DND-41 (cell line): ENCODE measurements around the gene MIPOL1.

Source experiments
- ATAC-seq: fragments of 200-7000 bp; cut with Tn5 transposase; 3 replicates; pipeline ENCODE4 v1.9.1; 2021; ENCODE audit warnings: low read depth; ENCODE audit not compliant: insufficient read depth
- DNase-seq: peaks from one replicate; pipeline ENCODE4 v3.0.0-alpha.2; 2020
- H2AFZ ChIP-seq: 2 replicates; pipeline ENCODE4 v1.6.0; 2012; ENCODE audit warnings: low read depth, low read length
- H3K27ac ChIP-seq: 2 replicates; pipeline ENCODE4 v1.5.1; 2012; ENCODE audit warnings: low read length, inconsistent platforms
- H3K27me3 ChIP-seq: fragments of 200-600 bp; sonication (generic); 2 replicates; pipeline ENCODE4 v1.6.0; 2012; ENCODE audit warnings: low read length, mild to moderate bottlenecking, inconsistent platforms; ENCODE audit not compliant: insufficient read depth, poor library complexity
- H3K36me3 ChIP-seq: 2 replicates; pipeline ENCODE4 v1.5.1; 2012; ENCODE audit warnings: low read length, inconsistent platforms; ENCODE audit not compliant: insufficient read depth
- H3K4me1 ChIP-seq: 2 replicates; pipeline ENCODE4 v1.5.1; 2012; ENCODE audit warnings: mild to moderate bottlenecking, low read length; ENCODE audit not compliant: insufficient read depth
- H3K4me2 ChIP-seq: 2 replicates; pipeline ENCODE4 v1.6.0; 2012; ENCODE audit warnings: mild to moderate bottlenecking, moderate library complexity, low read length, inconsistent platforms; ENCODE audit not compliant: insufficient read depth
- H3K4me3 ChIP-seq, 2 experiments: fragments of 200-600 bp in 1 of 2; shearing (Covaris generic) in 1 of 2; 2 replicates each; pipeline ENCODE4 v1.5.1; 2012 to 2016; ENCODE audit warnings: inconsistent platforms in 2 of 2, low read length in 2 of 2, mild to moderate bottlenecking in 2 of 2, low read depth in 1 of 2, moderate library complexity in 1 of 2
- H3K79me2 ChIP-seq: 2 replicates; pipeline ENCODE4 v1.6.0; 2012; ENCODE audit warnings: low read length, inconsistent platforms; ENCODE audit not compliant: insufficient read depth
- H3K9ac ChIP-seq: 2 replicates; pipeline ENCODE4 v1.6.0; 2012; ENCODE audit warnings: low read depth, mild to moderate bottlenecking, inconsistent platforms, low read length, moderate library complexity
- H3K9me3 ChIP-seq: 2 replicates; pipeline ENCODE4 v1.5.1; 2012; ENCODE audit warnings: low read length, moderate library complexity, mild to moderate bottlenecking, inconsistent platforms; ENCODE audit not compliant: insufficient read depth, severe bottlenecking
- H4K20me1 ChIP-seq: 2 replicates; pipeline ENCODE4 v1.6.0; 2012; ENCODE audit warnings: low read length; ENCODE audit not compliant: insufficient read depth
- EZH2 ChIP-seq: IDR thresholded peaks from 3 replicates; pipeline ENCODE4 v1.6.1; 2012; ENCODE audit warnings: borderline replicate concordance, low read depth, mild to moderate bottlenecking, moderate library complexity, low read length, inconsistent platforms; ENCODE audit not compliant: severe bottlenecking
- TF ChIP-seq, protein P1 (sequence below): IDR thresholded peaks from 2 replicates; pipeline ENCODE4 v1.5.1; 2012; ENCODE audit warnings: borderline replicate concordance, low read length, moderate library complexity, mild to moderate bottlenecking; ENCODE audit not compliant: poor library complexity, severe bottlenecking; ENCODE audit errors: extremely low read depth

Gene MIPOL1

DNA sequence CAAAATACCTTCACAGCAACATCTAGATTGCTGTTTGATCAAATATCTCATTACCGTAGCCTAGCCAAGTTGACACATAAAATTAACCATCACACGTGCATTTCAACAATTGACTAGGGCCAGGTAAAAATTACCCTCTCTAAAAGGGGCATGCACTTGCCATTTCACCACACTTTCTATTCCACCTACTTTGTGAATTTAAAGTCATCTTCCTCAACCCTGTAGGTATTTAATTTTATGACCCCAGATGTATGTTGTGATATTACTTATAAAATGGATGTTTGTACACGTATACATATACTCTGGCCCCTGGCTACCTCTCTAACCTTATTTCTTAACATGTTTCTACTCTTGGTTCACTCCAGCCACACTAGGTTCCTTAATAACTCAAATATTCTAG, 237.1 kb downstream of the MIPOL1 start:
- Histone ChIP-seq H3K4me1 (no peaks in the 10 kb centered on the region), H3K27ac (no peak overlapping the region), H3K27me3 (no peaks in the 10 kb centered on the region), H2AFZ (no peak overlapping the region), H3K9ac (no peak overlapping the region), H3K9me3 (no peaks in the 10 kb centered on the region), H4K20me1 (no peaks in the 10 kb centered on the region), H3K79me2 (no peaks in the 10 kb centered on the region), H3K36me3 (no peaks in the 10 kb centered on the region), H3K4me3 (no peak overlapping the region), H3K4me2 (no peak overlapping the region)
- DNase-seq (no peak), ATAC-seq (no peak)
- TF ChIP-seq, protein P1, sequence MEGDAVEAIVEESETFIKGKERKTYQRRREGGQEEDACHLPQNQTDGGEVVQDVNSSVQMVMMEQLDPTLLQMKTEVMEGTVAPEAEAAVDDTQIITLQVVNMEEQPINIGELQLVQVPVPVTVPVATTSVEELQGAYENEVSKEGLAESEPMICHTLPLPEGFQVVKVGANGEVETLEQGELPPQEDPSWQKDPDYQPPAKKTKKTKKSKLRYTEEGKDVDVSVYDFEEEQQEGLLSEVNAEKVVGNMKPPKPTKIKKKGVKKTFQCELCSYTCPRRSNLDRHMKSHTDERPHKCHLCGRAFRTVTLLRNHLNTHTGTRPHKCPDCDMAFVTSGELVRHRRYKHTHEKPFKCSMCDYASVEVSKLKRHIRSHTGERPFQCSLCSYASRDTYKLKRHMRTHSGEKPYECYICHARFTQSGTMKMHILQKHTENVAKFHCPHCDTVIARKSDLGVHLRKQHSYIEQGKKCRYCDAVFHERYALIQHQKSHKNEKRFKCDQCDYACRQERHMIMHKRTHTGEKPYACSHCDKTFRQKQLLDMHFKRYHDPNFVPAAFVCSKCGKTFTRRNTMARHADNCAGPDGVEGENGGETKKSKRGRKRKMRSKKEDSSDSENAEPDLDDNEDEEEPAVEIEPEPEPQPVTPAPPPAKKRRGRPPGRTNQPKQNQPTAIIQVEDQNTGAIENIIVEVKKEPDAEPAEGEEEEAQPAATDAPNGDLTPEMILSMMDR, result no peak
- no peak for TF ChIP-seq EZH2

DNA sequence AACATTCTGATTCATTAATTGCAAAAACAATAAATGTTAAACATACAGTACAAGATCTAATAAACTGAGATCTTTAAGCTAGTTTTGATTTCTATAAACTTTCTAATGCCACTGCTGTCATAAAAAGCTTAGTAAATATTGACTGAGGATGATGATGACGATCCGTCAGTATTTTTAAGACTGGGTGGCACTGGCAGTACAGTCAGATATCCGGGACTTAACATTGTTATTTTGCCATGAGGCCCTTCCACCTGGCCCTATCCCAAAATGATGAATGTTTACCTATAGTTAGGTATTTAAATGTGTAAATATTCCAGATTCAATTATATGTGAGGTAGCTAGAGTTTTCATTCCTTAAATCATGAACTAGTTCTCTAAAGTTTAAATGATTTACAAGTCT, 238.8 kb downstream of the MIPOL1 start:
- H3K9me3 ChIP-seq, result no peaks in the 10 kb centered on the region
- no peak overlapping the region for H2AFZ ChIP-seq
- H3K4me2 ChIP-seq, result no peak overlapping the region
- TF ChIP-seq EZH2, result no peak
- TF ChIP-seq, protein P1, result no peak
- ATAC-seq (no peak), DNase-seq (no peak)
- H3K9ac ChIP-seq, result no peak overlapping the region
- H3K27ac ChIP-seq, result no peak overlapping the region
- no peaks in the 10 kb centered on the region for H3K27me3 ChIP-seq
- no peaks in the 10 kb centered on the region for H3K4me1 ChIP-seq
- no peaks in the 10 kb centered on the region for H3K79me2 ChIP-seq
- H3K4me3 ChIP-seq, result no peak overlapping the region
- no peaks in the 10 kb centered on the region for H3K36me3 ChIP-seq
- no peaks in the 10 kb centered on the region for H4K20me1 ChIP-seq

DNA sequence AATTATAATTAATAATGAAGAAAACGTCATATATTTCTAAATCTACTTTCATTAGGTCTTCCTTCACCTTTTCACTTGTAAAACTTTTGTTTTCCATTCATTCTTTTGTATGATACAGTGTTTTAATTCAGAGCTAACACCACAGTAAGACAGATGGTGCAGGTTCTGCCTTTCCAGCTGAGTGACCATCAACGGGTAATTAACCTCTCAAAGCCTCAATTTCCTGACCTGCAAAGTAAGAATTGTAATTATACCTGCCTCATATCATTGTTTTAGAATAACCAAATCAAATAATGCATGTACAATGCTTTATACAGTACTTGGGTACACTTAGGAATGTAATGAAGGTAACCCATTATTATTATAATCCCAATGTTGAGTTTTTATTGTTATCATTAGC, 239.8 kb downstream of the MIPOL1 start:
- Histone ChIP-seq H2AFZ (no peak overlapping the region), H3K4me3 (no peak overlapping the region), H3K4me2 (no peak overlapping the region), H3K4me1 (no peaks in the 10 kb centered on the region), H3K27me3 (no peaks in the 10 kb centered on the region), H3K9ac (no peak overlapping the region), H3K9me3 (no peaks in the 10 kb centered on the region), H3K36me3 (no peaks in the 10 kb centered on the region), H3K79me2 (no peaks in the 10 kb centered on the region), H3K27ac (no peak overlapping the region), H4K20me1 (no peaks in the 10 kb centered on the region)
- TF ChIP-seq, protein P1, result no peak
- TF ChIP-seq EZH2, result no peak
- DNase-seq (no peak), ATAC-seq (no peak)

DNA sequence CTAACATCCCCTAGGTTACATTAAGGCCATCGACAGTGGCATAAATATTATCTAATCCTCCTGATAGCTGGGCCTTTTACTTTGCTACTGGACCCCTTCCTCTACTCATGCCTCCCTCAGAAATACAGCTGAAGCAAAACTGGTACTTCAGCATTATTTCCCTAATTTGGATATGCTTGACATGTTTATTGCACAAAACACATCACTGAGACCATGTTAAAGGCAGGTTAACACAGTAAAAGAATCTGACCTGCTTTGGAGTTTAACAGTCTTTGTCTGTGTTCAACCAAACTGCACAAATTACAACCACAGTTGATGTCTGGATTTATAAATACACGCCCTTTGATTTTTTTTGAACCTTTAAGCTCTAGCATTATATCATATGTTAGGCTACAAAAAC, 240.7 kb downstream of the MIPOL1 start:
- Histone ChIP-seq H3K4me3 (no peak overlapping the region), H3K27ac (no peak overlapping the region), H3K79me2 (no peaks in the 10 kb centered on the region), H3K4me1 (no peaks in the 10 kb centered on the region), H3K27me3 (no peaks in the 10 kb centered on the region), H3K4me2 (no peak overlapping the region), H3K36me3 (no peaks in the 10 kb centered on the region), H3K9me3 (no peaks in the 10 kb centered on the region), H4K20me1 (no peaks in the 10 kb centered on the region), H3K9ac (no peak overlapping the region), H2AFZ (no peak overlapping the region)
- TF ChIP-seq, protein P1, result no peak
- TF ChIP-seq EZH2, result no peak
- no peak for ATAC-seq
- DNase-seq, result no peak
